PC-9 (cell line): ENCODE results near the gene UCN2. TPM values are rescaled to one million over a fixed set of nuclear protein-coding genes. Genes with fewer than 3 reads are reported as not detected.

Source experiments
- BruUV-seq: library from RNA; stranded (reverse); fragments of 400-500 nt; replicated peaks from 2 replicates; lab custom pipeline; 2021; lab: Mats Ljungman, UMichigan
- CTCF ChIA-PET: fragments of 300-600 bp; sonication (Branson Sonifier 250); formaldehyde crosslinking; loops from one replicate; lab custom pipeline; 2022; ENCODE audit warnings: antibody characterized with exemption; lab: Charles Lee
- POLR2A ChIA-PET: fragments of 300-600 bp; sonication (Branson Sonifier 250); formaldehyde crosslinking; loops from one replicate; lab custom pipeline; 2022; ENCODE audit warnings: antibody characterized with exemption; ENCODE audit not compliant: unreplicated experiment; lab: Charles Lee
- DNase-seq, 2 experiments: peaks; one replicate each; pipeline versions ENCODE4 v3.0.0 to v3.0.0-alpha.2; 2015 to 2022; ENCODE audit warnings: mixed read lengths in 1 of 2
- H2AFZ ChIP-seq: fragments of 200-600 bp; sonication (generic); 2 replicates; pipeline ENCODE4 v1.8.1; 2017; ENCODE audit warnings: antibody characterized with exemption
- H3F3A ChIP-seq: fragments of 200-600 bp; sonication (generic); 2 replicates; pipeline ENCODE4 v1.8.1; 2017; ENCODE audit warnings: antibody characterized with exemption, mild to moderate bottlenecking, low read depth; ENCODE audit not compliant: insufficient read depth
- H3K27ac ChIP-seq: fragments of 200-600 bp; sonication (generic); 2 replicates; pipeline ENCODE4 v1.6.1; 2016; ENCODE audit warnings: mixed run types
- H3K27me3 ChIP-seq: fragments of 200-600 bp; sonication (generic); 2 replicates; pipeline ENCODE4 v1.6.1; 2016; ENCODE audit warnings: low read depth, mixed run types; ENCODE audit not compliant: insufficient read depth
- H3K36me3 ChIP-seq: fragments of 200-600 bp; sonication (generic); 2 replicates; pipeline ENCODE4 v1.6.1; 2016; ENCODE audit warnings: low read depth, mixed run types
- H3K4me1 ChIP-seq: fragments of 200-600 bp; sonication (generic); replicated peaks from 2 replicates; pipeline ENCODE4 v1.6.1; 2016; ENCODE audit warnings: mixed run types; ENCODE audit not compliant: insufficient read depth
- H3K4me2 ChIP-seq: fragments of 200-600 bp; sonication (generic); 2 replicates; pipeline ENCODE4 v1.6.1; 2017; ENCODE audit warnings: mixed run types
- H3K4me3 ChIP-seq: fragments of 200-600 bp; sonication (generic); 2 replicates; pipeline ENCODE4 v1.6.1; 2016; ENCODE audit warnings: mixed run types
- H3K79me2 ChIP-seq: fragments of 200-600 bp; sonication (generic); 2 replicates; pipeline ENCODE4 v1.6.1; 2017; ENCODE audit warnings: low read depth, mixed run types
- H3K9me2 ChIP-seq: fragments of 200-600 bp; sonication (generic); 2 replicates; pipeline ENCODE4 v1.8.1; 2017; ENCODE audit warnings: mild to moderate bottlenecking; ENCODE audit not compliant: insufficient read depth
- H3K9me3 ChIP-seq: fragments of 200-600 bp; sonication (generic); 2 replicates; pipeline ENCODE4 v1.8.1; 2016; ENCODE audit warnings: low read depth; ENCODE audit not compliant: insufficient read depth
- H4K20me1 ChIP-seq: fragments of 200-600 bp; sonication (generic); 2 replicates; pipeline ENCODE4 v1.8.1; 2017; ENCODE audit not compliant: insufficient read depth
- CTCF ChIP-seq: fragments of 200-600 bp; sonication (generic); conservative IDR thresholded peaks from 2 replicates; pipeline ENCODE4 v1.6.1; 2017; ENCODE audit warnings: mixed run types, antibody characterized with exemption, mild to moderate bottlenecking, moderate library complexity
- EZH2 ChIP-seq: fragments of 200-600 bp; sonication (generic); IDR thresholded peaks from 2 replicates; pipeline ENCODE4 v1.8.0; 2017; ENCODE audit warnings: antibody characterized with exemption, low read depth
- intact Hi-C: fragments of 100-400 bp; cut with micrococcal nuclease; formaldehyde crosslinking; loops from one replicate; pipeline ENCODE4 v1.10.0; 2022; ENCODE audit not compliant: unreplicated experiment
- total RNA-seq: library from RNA; stranded (reverse); gene quantifications from 2 replicates; pipeline ENCODE4 v1.2.3, GENCODE V29; 2021

UCN2 gene
- total RNA-seq, 1 experiment from 2014 or later: 2.8 TPM

DNA sequence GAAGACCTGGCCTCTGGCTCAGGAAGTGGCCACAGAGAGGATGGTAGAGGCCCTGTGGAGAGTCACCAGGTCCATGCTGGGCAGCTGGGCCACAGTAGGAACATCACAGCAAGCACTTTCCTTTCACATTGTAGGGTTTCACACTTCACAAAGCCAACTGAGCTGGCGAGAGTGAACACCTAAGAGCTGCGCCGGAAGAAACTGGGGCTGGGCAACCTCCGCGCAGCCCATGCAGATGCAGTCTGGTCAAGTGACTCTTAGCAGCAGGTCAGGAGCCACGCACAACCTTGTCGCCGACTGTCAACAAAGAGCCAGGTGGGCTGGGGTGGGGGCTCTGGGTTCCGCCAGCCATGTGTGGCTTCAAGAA lies 44.3 kb downstream of the UCN2 start:
- no peaks in the 10 kb centered on the region for H3K79me2 ChIP-seq
- DNase-seq: no peak
- H3K27ac ChIP-seq: no peak overlapping the region
- intact Hi-C loops: no loop called here
- ChIA-PET POLR2A (no interaction called here), CTCF (no interaction called here)
- H3K9me2 ChIP-seq: no peaks in the 10 kb centered on the region
- H3K27me3 ChIP-seq: no peaks in the 10 kb centered on the region
- no peak overlapping the region for H3K4me2 ChIP-seq
- H3F3A ChIP-seq: peaks cover 7% of the 10 kb centered on the region; the same call in 1 of the 2 replicates
- H4K20me1 ChIP-seq: no peaks in the 10 kb centered on the region
- no TSS peak for BruUV-seq
- H3K9me3 ChIP-seq: no peaks in the 10 kb centered on the region
- no peaks in the 10 kb centered on the region for H3K36me3 ChIP-seq
- TF ChIP-seq CTCF: no peak
- no peak for TF ChIP-seq EZH2
- no peak overlapping the region for H2AFZ ChIP-seq
- H3K4me3 ChIP-seq: no peak overlapping the region
- peaks cover 8% of the 10 kb centered on the region for H3K4me1 ChIP-seq

GRCh38 chr3:48518638-48519276 lies 44.8 kb downstream of the UCN2 start:
- H3K4me2 ChIP-seq: no peak overlapping the region
- H3K27ac ChIP-seq: no peak overlapping the region
- DNase-seq: no peak
- no peaks in the 10 kb centered on the region for H3K36me3 ChIP-seq
- no peaks in the 10 kb centered on the region for H4K20me1 ChIP-seq
- H3K9me3 ChIP-seq: no peaks in the 10 kb centered on the region
- no TSS peak for BruUV-seq
- H3K9me2 ChIP-seq: no peaks in the 10 kb centered on the region
- ChIA-PET POLR2A (no interaction called here), CTCF (no interaction called here)
- TF ChIP-seq EZH2: no peak
- no peak for TF ChIP-seq CTCF
- intact Hi-C loops: no loop called here
- peaks cover 12% of the 10 kb centered on the region; the same call in 1 of the 2 replicates for H3F3A ChIP-seq
- no peaks in the 10 kb centered on the region for H3K79me2 ChIP-seq
- H2AFZ ChIP-seq: no peak overlapping the region
- H3K4me3 ChIP-seq: no peak overlapping the region
- H3K4me1 ChIP-seq: peaks cover 12% of the 10 kb centered on the region
- no peaks in the 10 kb centered on the region for H3K27me3 ChIP-seq

GRCh38 chr3:48518069-48518468 lies 45.5 kb downstream of the UCN2 start:
- H3K27ac ChIP-seq: no peak overlapping the region
- H3F3A ChIP-seq: peaks cover 14% of the 10 kb centered on the region; the same call in 1 of the 2 replicates
- no peak overlapping the region for H3K4me3 ChIP-seq
- TF ChIP-seq CTCF (no peak), EZH2 (no peak)
- H4K20me1 ChIP-seq: no peaks in the 10 kb centered on the region
- no peak overlapping the region for H2AFZ ChIP-seq
- H3K9me2 ChIP-seq: no peaks in the 10 kb centered on the region
- H3K4me1 ChIP-seq: peaks cover 12% of the 10 kb centered on the region
- H3K9me3 ChIP-seq: no peaks in the 10 kb centered on the region
- no peaks in the 10 kb centered on the region for H3K27me3 ChIP-seq
- intact Hi-C loops: no loop called here
- no TSS peak for BruUV-seq
- no peaks in the 10 kb centered on the region for H3K79me2 ChIP-seq
- no peak for DNase-seq
- POLR2A ChIA-PET: no interaction called here
- CTCF ChIA-PET: no interaction called here
- no peak overlapping the region for H3K4me2 ChIP-seq
- no peaks in the 10 kb centered on the region for H3K36me3 ChIP-seq
